NOMO-1 treated with dmso at 0.1 percent for 144 hours (cell line): ENCODE results near the gene ABCF2.

Experiments used
- DNase-seq: peaks from one replicate; lab custom pipeline; 2025; ENCODE audit not compliant: unreplicated experiment; lab: John Stamatoyannopoulos, UW

Gene ABCF2

GRCh38 chr7:151242159-151243044 lies 15.4 kb upstream of the ABCF2 start:
- no peak for DNase-seq

GRCh38 chr7:151241755-151242096 lies 14.7 kb upstream of the ABCF2 start:
- no peak for DNase-seq

GRCh38 chr7:151240942-151241754 lies 14.1 kb upstream of the ABCF2 start:
- no peak for DNase-seq

GRCh38 chr7:151240536-151240935 lies 13.5 kb upstream of the ABCF2 start:
- DNase-seq, result no peak

DNA sequence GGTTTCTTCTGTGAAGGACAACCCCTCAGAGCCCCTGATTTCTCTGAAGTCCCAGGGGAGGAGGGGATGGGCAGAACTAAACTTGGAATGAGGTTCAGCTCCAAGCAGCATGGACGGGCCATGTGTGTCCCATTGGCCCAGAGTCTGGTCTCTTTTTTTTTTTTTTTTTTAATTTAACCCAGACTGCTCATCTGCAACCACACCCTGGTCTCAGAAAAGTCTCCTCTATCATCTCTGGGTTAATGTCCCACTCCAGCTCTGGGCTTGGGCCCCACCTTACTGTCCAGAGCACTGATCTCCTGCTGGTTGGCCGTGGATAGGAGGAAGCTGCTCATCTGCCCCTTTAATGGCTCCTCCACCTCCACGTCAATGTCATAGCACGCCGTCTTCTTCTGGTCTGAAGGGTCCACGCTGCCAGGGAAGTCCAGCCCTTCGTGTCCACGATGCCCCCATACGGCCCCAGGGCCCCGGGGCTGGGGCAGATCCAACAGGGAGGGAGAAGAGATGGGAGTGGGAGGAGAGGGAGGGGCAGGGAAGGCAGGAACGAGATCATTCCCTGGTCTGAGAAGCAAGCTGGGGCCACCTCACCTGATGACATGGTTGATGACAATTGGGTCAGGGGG lies 12.9 kb upstream of the ABCF2 start:
- DNase-seq, result no peak

DNA sequence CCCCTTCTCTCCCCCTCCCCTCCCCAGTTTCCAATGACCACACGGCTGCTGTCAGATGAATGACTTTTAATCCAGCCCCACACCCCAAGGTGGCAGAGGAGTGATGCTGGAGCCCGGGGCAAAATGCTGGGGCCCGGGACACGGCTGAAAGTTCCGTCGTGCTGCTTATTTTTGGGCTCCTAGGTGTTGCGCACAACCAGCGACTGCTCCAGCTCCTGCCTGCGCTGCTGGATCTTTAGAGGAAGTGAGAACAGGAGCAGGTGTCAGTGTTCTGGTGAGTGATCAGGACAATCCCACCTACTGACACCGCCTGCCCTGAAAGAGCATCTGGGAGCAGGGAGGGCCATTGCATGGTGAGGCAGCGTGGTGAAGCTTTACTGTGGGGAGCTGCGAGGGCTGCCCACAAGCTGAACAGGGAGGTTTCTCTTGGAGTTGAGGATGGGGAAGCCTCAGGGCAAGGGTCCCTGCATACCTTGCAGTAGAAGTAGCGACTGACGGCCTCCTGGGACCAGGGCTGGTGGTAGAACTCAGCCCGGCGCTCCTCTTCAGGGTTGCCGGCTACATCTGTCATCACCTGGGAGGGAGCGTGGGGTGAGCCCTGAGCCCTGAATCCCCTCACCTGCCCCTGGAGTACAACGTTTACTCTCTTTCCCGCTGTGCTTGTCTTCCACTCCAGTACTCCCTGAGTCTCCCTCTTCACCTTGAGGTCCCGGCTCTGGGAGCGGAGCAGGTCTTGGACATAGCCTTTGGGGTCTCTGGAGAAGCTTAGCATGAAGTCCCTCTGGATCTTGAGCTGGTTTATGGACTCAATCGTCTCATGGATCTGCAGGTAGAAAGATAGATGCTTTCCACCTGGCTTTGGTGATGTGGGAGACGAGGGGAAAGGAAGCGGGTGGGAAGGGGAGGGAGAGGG lies 12.2 kb upstream of the ABCF2 start:
- no peak for DNase-seq

DNA sequence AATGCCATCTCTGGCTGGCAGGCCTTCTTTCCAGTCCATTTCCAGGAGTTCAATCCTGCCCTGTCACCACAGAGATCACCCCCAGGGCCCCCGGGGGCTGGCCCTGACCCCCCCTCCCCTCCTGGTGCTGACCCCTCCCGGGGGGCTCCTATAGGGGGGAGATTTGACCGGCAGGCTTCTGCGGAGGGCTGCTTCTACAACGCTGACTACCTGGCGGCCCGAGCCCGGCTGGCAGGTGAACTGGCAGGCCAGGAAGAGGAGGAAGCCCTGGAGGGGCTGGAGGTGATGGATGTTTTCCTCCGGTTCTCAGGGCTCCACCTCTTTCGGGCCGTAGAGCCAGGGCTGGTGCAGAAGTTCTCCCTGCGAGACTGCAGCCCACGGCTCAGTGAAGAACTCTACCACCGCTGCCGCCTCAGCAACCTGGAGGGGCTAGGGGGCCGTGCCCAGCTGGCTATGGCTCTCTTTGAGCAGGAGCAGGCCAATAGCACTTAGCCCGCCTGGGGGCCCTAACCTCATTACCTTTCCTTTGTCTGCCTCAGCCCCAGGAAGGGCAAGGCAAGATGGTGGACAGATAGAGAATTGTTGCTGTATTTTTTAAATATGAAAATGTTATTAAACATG lies 11.3 kb upstream of the ABCF2 start:
- no peak for DNase-seq

- no peak for DNase-seq
These were observed 10.5 kb upstream of the ABCF2 start for GRCh38 chr7:151237244-151238189.

DNA sequence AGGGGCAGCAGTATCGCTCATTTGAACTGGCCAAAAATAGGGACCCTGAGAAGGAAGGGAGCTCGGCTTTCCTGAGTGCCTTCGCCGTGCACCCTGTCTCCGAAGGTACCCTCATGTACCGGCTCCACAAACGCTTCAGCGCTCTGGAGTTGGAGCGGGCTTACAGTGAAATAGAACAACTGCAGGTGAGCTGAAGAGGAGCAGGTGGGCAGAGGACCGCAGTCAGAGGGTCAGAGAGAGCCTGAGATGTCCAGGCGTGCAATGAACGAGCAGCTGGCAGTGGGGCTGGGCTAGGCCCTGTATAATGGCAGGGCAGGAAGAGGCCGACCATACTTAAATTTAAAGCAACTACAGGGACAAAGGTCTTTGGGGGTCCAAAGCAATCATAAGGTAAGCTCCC lies 9.4 kb upstream of the ABCF2 start:
- DNase-seq, result no peak

DNA sequence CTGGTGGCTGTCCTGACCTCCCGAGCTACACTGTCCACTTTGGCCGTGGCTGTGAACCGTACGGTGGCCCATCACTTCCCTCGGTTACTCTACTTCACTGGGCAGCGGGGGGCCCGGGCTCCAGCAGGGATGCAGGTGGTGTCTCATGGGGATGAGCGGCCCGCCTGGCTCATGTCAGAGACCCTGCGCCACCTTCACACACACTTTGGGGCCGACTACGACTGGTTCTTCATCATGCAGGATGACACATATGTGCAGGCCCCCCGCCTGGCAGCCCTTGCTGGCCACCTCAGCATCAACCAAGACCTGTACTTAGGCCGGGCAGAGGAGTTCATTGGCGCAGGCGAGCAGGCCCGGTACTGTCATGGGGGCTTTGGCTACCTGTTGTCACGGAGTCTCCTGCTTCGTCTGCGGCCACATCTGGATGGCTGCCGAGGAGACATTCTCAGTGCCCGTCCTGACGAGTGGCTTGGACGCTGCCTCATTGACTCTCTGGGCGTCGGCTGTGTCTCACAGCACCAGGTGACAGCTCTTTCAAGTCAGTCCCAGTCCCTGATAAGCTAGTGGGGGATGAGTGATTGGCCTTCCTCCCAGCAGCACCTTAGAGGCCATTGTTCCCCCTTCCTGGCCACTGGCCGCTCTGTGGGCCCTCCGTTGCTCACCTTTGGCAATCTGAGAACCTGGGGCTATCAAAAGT lies 8.2 kb upstream of the ABCF2 start:
- no peak for DNase-seq

GRCh38 chr7:151233804-151234203 lies 6.8 kb upstream of the ABCF2 start:
- DNase-seq, result no peak

DNA sequence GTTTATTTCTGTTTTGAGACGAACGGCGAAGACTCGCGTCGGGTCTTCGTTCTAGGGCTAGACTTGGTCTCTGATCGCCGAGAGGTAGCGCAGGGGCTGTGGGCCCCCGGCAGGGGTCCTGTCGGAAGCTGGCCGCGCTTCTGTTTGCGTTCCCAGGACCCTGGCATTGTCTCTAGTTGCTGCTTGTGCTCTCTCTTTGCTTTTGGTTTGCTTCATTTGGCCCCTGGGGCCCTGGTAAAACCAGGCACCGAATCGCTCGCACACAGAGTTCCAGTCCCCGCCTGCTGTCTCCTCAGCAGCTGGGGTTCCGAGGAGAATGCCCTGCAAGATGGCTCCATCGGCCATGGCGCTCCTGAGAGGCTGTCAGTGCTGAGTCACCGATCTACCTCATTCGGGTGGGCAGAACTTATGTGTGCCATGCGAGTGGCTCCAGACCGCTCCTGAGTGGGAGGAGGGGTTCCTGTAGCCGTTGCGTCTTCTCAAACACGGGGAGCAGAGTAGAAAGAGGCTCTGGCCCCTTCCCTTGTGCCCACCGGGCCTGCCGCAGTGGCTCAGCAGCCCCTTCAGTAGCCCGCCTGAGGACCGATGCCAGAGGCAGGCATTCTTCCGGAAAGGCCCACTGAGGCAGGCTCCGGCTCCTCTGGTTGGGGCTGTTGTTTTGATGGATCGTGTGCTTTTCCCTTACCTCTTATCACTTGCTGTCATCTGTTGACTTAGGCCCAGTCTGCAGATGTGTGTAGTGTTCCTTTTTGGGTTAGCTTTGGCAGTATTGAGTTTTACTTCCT lies 6.1 kb upstream of the ABCF2 start:
- peak; percentile 21 for DNase-seq

- peak; percentile 82 for DNase-seq
These were observed 5.3 kb upstream of the ABCF2 start, which contains the start of gene CHPF2 for GRCh38 chr7:151232091-151232916. TSS of gene CHPF2 (plus strand) at chr7:151232483. CDS start at chr7:151234012, 1,529 bp downstream.

DNA sequence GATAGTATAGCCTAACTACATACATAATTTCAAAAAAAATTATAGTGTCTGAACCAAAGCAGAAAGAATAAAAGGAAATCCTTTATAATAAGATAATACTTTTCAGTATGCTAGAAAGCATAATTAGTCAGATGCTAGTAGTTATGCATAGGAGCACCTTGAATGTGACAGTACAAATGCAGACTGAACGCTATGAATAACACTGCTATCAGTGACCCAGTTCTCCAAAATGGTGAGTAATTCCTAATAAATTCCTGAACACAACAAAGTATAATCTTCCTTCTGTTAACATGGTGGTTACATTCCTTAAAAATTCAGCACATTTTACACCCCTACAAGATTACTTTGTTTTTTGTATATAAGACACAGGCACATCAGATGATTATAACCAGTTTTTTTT lies 4.1 kb upstream of the ABCF2 start:
- DNase-seq, result no peak

DNA sequence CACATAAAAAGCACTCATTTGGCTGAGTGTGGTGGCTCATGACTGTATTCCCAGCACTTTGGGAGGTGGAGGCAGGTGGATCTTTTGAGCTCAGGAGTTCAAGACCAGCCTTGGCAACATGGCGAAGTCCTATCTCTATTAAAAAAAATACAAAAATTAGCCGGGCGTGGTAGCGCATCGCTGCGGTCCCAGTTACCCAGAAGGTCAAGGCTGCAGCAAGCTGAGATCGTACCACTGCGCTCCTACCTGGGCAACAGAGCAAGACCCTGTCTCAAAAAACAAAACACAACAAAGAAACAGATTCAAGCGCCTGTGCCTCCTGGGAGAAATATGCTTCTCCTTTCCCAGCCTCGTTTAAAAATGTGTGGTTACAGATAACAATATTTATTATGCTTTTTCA lies 2.2 kb upstream of the ABCF2 start:
- DNase-seq, result no peak

GRCh38 chr7:151228024-151228866 lies 1.2 kb upstream of the ABCF2 start:
- DNase-seq, result no peak
